ENCODE measurements around the gene NCOA3.
A peak's percentile ranks its signal among the peaks of the same experiment; 100 is the strongest.

The NCOA3 gene

DNA sequence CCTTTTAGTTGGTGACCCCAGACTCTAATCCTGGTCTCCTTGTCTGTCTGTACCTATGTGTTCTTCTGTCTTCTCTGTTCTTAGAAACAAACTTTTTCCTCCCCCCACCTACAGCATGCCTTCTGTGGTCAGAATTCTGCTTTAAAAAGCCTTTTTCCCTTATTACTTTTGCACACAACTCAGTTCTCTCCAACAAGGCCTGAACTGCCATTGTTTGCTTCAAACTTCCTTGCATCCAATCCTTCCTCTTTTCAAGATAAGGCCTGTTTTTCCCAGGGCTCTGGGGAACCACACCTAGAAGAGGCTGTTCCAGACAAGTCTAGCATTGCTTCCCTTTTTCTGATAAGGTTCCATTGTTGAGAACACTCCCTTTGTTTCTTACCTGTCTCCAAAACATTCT is 22.2 kb upstream of the NCOA3 start:
- DNase-seq (ENCODE audit: insufficient read length), result no peak
- TF ChIP-seq POLR2AphosphoS5 (IDR thresholded peaks at IDR 0.05; ENCODE audit: low read depth, low read length) (no peak), TAF1 (IDR thresholded peaks at IDR 0.05; ENCODE audit: borderline replicate concordance, low read depth, low read length) (no peak), POLR2A (IDR thresholded peaks at IDR 0.05; ENCODE audit: low read depth, low read length) (no peak)
- no peak for FAIRE-seq

DNA sequence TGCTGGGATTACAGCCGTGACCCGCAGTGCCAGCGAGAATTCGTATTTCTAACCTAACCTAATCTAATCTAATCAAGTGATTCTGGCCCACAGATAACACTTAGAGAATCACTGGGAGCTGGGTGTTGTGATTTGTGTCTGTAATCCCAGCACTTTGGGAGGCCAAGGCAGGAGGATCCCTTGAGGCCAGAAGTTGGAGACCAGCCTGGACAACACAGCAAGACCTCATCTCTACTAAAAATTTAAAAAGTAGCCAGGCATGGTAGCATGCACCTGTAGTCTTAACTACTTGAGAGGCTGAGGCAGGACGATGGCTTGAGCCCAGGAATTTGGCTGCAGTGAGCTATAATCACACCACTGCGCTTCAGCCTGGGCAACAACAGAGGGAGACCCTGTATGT is 21.4 kb upstream of the NCOA3 start:
- FAIRE-seq (no peak), DNase-seq (ENCODE audit: insufficient read length) (no peak)
- TF ChIP-seq POLR2A (IDR thresholded peaks at IDR 0.05; ENCODE audit: low read depth, low read length) (no peak), POLR2AphosphoS5 (IDR thresholded peaks at IDR 0.05; ENCODE audit: low read depth, low read length) (no peak), TAF1 (IDR thresholded peaks at IDR 0.05; ENCODE audit: borderline replicate concordance, low read depth, low read length) (no peak)

DNA sequence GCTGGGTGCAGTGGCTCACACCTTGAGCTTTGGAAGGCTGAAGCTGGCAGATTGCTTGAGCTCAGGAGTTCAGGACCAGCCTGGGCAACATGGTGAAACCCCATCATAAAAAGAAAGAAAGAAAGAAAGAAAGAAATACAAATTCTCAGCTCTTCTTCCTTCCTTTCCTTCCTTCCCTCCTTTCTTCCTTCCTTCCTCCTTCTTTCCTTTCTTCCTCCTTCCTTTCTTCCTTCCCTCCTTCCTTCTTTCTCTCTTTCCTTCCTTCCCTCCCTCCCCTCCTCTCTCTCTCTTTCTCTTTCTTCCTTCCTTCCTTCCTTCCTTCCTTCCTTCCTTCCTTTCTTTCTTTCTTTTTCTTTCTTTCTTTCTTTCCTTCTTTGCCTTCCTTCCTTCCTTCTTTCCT is 21.0 kb upstream of the NCOA3 start:
- TF ChIP-seq POLR2AphosphoS5 (IDR thresholded peaks at IDR 0.05; ENCODE audit: low read depth, low read length), result no peak
- TF ChIP-seq POLR2A (IDR thresholded peaks at IDR 0.05; ENCODE audit: low read depth, low read length), result no peak
- TF ChIP-seq TAF1 (IDR thresholded peaks at IDR 0.05; ENCODE audit: borderline replicate concordance, low read depth, low read length), result no peak
- no peak for FAIRE-seq

DNA sequence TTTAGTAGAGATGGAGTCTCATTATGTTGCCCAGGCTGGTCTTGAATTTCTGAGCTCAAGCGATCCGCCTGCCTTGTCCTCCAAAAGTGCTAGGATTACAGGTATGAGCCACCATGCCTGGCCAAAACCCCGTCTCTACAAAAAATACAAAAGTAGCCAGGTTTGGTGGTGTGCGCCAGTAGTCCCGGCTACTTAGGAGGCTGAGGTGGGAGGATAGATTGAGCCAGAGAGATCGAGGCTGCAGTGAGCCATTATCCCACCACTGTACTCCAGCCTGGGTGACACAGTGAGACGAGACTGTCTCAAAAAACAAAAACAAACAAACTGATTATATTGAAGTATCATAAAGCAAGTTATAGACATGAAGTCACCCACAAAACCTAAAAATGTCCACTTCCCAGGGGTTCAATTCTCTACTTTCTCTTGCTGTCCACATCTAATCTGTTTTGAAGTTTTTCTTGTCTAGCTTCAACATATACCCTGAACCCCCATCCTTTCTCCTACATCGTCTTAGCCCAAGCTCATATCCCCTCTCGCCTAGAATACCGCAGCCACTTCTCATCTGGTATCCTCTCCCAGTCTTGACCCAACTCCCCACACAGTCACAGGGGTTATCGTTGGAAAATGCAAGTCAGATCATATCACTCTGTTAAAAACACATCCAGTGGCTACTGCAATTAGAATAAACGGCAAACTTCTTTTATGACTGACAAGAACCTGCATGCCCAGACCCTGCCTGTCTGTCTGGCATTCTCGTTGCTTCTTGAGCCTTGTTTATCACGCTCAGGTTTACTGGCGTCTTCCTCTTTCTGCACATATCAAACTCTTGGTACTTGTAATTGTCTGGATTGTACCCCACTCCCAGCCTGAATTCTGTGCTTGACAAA is 20.1 kb upstream of the NCOA3 start:
- DNase-seq (ENCODE audit: insufficient read length) (no peak), FAIRE-seq (peak; percentile 17)
- TF ChIP-seq TAF1 (IDR thresholded peaks at IDR 0.05; ENCODE audit: borderline replicate concordance, low read depth, low read length) (no peak), POLR2A (IDR thresholded peaks at IDR 0.05; ENCODE audit: low read depth, low read length) (no peak), POLR2AphosphoS5 (IDR thresholded peaks at IDR 0.05; ENCODE audit: low read depth, low read length) (no peak)

More for the DNA sequence above, 21.0 kb upstream of the NCOA3 start:
- no peak for DNase-seq (ENCODE audit: insufficient read length)

DNA sequence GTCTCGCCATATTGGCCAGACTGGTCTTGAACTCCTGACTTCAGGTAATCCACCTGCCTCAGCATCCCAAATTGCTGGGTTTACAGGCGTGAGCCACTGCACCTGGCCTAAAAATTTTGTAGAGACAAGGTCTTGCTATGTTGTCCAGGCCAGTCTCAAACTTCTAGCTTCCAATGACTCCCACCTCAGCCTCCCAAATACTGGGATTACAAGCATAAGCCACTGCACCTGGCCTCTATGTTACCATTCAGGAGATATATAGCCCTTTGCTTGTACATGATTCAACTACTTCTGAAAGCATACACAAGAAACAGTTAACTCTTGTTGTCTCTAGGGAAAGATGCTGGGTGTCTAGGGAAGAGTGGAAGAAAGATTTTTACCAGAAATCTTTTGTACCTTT is 19.0 kb upstream of the NCOA3 start:
- FAIRE-seq (no peak), DNase-seq (ENCODE audit: insufficient read length) (no peak)
- TF ChIP-seq TAF1 (IDR thresholded peaks at IDR 0.05; ENCODE audit: borderline replicate concordance, low read depth, low read length), result no peak
- TF ChIP-seq POLR2A (IDR thresholded peaks at IDR 0.05; ENCODE audit: low read depth, low read length), result no peak
- no peak for TF ChIP-seq POLR2AphosphoS5 (IDR thresholded peaks at IDR 0.05; ENCODE audit: low read depth, low read length)

DNA sequence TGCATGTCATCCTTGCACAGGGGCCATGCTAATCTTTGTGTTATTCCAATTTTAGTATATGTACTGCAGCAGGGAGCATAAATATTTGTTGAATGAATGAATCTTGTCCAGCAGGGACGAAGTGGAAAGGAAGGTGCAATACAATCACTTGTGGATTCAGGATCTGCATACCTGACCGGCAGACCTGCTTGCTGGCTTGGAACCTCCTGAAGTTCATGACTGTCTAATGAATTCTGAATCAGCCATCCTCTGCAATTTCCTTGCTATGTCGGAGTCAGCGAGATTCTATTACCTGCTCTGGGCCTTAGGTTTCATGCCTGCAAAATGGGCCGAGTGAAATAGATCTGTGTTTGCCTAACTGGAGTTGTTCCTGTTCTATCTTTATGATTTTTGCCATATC is 17.4 kb upstream of the NCOA3 start:
- FAIRE-seq, result no peak

DNA sequence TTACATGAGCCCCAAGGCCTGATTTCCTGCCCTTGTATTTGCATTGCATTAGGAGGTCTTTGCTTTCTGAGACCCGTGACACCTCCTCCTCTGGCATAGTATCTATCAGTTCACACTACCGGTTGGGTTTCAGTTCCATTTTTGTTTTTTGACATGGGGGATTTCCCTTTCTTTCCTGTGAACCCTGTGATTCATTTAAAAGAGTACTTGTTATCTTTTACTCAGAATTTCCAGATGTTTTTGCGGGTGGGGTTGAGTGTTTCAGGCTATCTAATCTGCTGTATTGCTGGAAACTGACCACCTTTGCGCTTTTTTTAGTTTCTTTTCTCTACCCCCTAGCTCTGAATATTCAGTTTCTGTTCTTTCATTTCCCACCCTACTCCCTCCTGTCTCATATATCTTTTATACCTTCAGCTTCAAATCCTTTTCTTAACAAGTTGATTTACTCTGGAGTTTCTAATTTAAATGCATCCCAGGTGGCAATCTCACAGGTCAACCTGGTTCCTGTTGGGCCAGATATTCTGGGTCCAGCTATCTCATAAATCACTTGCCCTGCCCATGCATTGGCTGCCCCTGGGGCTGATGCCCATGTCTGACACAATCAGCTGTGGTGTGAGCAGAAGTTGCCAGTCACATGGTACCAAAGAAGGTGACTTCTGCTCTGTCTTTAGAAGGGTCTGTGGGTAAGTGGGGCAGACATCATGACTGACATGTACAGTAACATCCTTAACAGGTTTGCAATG is 14.3 kb upstream of the NCOA3 start:
- TF ChIP-seq POLR2A (IDR thresholded peaks at IDR 0.05; ENCODE audit: low read depth, low read length) (no peak), POLR2AphosphoS5 (IDR thresholded peaks at IDR 0.05; ENCODE audit: low read depth, low read length) (0 out of 2 replicates have a peak, but pooled peaks have one; percentile 17)
- peak; percentile 69 for FAIRE-seq
- DNase-seq (ENCODE audit: insufficient read length), result peak; percentile 41

More for the DNA sequence above, 17.4 kb upstream of the NCOA3 start:
- no peak for DNase-seq (ENCODE audit: insufficient read length)
- TF ChIP-seq TAF1 (IDR thresholded peaks at IDR 0.05; ENCODE audit: borderline replicate concordance, low read depth, low read length), result no peak
- TF ChIP-seq POLR2A (IDR thresholded peaks at IDR 0.05; ENCODE audit: low read depth, low read length), result no peak
- TF ChIP-seq POLR2AphosphoS5 (IDR thresholded peaks at IDR 0.05; ENCODE audit: low read depth, low read length), result no peak

DNA sequence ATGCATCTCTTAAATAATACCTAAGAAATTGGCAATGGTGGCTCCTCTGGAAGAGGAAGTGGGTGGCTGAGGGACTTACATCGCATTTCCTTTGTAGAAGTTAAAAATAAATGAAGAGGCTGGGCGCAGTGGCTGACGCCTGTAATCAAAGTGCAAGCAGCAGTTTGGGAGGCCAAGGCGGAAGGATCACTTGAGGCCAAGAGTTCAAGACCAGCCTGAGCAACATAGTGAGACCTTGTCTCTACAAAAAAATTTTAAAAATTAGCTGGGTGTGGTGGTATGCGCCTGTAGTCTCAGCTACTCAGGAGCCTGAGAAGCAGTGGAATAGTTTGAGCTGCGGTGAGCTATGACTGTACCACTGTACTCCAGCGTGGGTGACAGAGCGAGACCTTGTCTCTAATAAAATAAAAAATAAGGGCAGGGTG is 12.2 kb upstream of the NCOA3 start:
- no peak for FAIRE-seq
- no peak for DNase-seq (ENCODE audit: insufficient read length)
- TF ChIP-seq POLR2A (IDR thresholded peaks at IDR 0.05; ENCODE audit: low read depth, low read length) (no peak), POLR2AphosphoS5 (IDR thresholded peaks at IDR 0.05; ENCODE audit: low read depth, low read length) (no peak), TAF1 (IDR thresholded peaks at IDR 0.05; ENCODE audit: borderline replicate concordance, low read depth, low read length) (no peak)

DNA sequence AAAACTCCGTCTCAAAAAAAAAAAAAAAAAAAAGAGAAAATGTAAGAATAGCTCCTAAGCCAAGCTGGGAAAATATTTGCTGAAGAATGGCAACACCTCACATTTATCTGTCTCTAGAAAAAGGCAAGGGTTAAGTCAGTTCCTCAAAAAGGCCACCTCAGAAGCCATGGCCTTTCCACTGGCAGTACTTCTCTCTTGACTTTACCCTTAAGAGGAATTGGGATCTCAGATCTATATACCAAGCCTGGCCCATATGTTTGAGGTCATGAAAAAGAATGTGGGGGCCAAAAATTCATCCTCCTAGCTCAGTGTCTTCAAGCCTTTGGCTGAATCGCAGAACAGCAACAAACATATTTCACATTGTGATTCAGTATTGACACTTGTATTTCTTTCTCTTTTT is 10.9 kb upstream of the NCOA3 start:
- no peak for DNase-seq (ENCODE audit: insufficient read length)
- TF ChIP-seq TAF1 (IDR thresholded peaks at IDR 0.05; ENCODE audit: borderline replicate concordance, low read depth, low read length) (no peak), POLR2AphosphoS5 (IDR thresholded peaks at IDR 0.05; ENCODE audit: low read depth, low read length) (no peak), POLR2A (IDR thresholded peaks at IDR 0.05; ENCODE audit: low read depth, low read length) (no peak)
- no peak for FAIRE-seq

DNA sequence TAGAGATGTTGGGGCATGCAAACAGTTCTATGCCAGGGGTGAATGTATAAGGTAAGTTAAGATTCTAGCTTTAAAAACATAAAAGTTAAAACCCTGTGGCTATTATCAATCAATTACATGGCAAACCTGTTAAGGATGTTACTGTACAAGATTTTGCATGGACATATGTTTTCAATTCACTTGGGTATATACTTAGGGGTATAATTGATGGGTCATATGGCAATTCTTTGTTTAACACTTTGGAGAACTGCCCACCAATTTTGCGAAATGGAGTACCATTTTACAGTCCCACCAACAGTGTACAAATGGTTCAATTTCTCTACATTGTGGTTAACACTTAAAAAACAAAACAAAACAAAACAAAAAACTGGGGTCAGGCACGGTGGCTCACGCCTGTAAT is 9.4 kb upstream of the NCOA3 start:
- FAIRE-seq (no peak), DNase-seq (ENCODE audit: insufficient read length) (no peak)

DNA sequence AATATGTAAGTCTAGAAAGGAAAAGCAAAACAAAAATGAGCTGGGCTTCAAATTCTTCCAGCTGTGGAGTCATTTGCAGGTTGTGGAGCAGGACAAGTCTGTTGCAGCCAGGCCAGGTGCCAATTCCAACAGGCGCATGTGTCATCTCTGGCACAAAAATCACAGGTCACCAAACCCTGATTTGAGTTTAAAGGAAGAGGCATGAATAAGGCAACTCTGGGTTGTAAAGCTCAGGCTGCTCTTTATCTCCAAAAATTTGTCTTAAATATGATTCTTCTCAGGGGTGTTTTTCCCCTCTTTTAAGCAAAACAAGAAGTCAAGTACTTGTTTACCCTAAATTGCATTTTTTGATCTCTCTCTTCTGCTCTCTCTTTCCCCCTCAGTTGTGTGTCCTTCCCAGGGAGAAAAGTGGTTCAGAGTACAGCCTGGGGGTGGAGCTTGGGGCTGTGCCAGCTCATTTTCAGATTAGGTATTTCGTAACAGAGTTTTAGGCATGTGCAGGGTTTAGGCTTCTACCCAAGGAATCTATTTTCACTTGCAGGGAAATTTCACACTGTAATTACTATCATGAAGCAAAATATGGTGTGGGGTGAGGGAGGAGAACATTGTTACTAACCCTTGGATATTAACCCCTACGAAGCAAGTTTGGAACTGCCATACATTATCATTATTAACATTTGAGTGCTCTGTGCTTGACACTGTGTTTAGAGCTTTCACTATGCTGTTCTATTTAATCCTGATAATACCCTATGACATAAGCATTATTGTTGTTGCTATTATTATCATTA is 8.3 kb upstream of the NCOA3 start:
- DNase-seq (ENCODE audit: insufficient read length), result no peak
- no peak for TF ChIP-seq POLR2A (IDR thresholded peaks at IDR 0.05; ENCODE audit: low read depth, low read length)
- TF ChIP-seq POLR2AphosphoS5 (IDR thresholded peaks at IDR 0.05; ENCODE audit: low read depth, low read length), result no peak
- no peak for TF ChIP-seq TAF1 (IDR thresholded peaks at IDR 0.05; ENCODE audit: borderline replicate concordance, low read depth, low read length)
- peak; percentile 46 for FAIRE-seq

More for the DNA sequence above, 9.4 kb upstream of the NCOA3 start:
- TF ChIP-seq POLR2A (IDR thresholded peaks at IDR 0.05; ENCODE audit: low read depth, low read length) (no peak), POLR2AphosphoS5 (IDR thresholded peaks at IDR 0.05; ENCODE audit: low read depth, low read length) (no peak), TAF1 (IDR thresholded peaks at IDR 0.05; ENCODE audit: borderline replicate concordance, low read depth, low read length) (no peak)
